IPS DF 19.7 (cell line): Measurements from ENCODE around the gene CCNK.

Source experiments
- DNase-seq: peaks from one replicate; pipeline ENCODE4 v3.0.0-alpha.2; 2013; ENCODE audit warnings: low read depth, low spot score

The CCNK gene

GRCh38 chr14:99535908-99536778 is 54.9 kb downstream of the CCNK start:
- no peak for DNase-seq

- DNase-seq: no peak
Observed at GRCh38 chr14:99537399-99537798, 56.2 kb downstream of the CCNK start.

- no peak for DNase-seq
Observed at GRCh38 chr14:99538275-99538674, 57.1 kb downstream of the CCNK start.

- no peak for DNase-seq
Observed at GRCh38 chr14:99538733-99539132, 57.5 kb downstream of the CCNK start.

- no peak for DNase-seq
Observed at GRCh38 chr14:99539491-99539890, 58.3 kb downstream of the CCNK start.

DNA sequence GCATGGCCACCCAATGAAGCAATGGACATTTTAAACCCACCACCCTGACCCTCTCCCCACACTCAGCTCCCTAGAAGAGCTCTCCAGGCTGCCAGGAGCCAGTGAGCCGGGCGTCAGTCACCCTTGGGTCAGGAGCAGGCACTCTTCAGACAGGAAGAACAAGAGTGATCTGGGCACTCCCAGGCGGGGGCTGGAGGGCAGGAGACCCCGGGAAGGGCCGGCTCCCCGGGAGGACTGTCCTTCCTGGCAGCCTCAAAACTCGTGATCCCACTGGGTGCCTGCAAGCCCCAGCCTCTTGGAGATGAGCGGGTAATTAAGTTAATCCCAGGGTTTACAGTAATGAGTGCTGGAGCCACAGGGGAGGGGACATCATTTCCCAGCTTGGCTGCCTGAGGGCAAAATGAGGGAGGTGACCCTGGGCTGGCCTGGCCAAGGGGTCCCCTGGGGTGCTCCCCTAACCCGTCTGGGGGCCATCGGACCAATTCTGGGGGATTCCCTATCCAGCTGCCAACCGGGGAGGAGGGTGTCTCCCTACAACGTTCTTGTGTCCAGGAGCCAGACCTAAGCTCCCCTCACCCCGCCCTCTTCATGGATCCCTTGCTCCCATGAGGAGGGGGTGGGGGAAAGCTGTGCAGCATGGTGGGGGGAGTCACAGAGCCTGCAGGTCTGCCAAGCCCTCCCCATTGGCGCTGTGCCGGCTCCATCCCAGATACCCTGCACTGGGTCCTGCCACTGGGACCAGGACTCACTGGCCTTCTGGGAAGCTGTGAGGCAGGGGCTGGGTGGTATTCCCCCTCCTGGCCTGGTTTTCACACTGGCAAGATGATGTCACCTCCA is 59.2 kb downstream of the CCNK start:
- DNase-seq: no peak

DNA sequence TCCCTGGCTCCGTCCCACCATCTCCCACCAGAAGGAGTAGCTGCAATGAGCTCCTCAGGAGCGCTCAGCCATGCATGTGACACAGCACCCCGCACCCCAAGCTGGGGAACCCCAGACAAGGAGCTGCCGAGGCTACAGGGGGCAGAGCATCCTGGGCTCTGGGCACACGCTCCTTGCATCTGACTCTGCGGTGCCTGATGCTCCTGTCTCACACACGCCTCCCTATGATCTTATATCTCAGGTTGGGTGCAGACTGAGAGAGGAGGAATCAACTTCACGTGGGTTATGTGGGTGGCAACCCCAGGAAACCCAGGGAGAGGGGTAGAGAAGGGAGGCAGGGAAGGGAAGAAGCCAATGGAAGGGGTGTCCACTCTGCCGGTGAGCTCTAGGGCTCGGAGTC is 60.0 kb downstream of the CCNK start:
- no peak for DNase-seq

GRCh38 chr14:99541677-99542470 is 60.7 kb downstream of the CCNK start:
- DNase-seq: no peak

DNA sequence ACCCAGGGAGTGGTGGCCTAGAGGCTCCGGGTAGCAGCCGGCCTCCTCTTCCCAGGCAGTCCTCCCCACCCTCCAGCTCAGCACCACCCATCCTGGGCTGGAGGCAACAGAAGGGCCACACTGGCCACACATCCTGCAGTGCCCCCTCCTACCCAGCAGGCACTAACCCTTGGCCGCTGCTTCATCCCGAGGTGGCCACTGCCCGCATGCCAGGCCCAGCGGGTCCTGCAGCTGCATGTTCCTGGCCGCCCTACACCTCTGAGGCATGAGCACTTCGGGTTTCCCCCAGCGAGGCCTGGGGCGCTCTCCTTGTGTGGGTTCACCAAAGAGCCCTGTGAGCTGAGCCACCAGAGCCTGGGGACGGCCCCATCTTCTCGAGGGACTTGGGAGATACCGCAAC is 61.4 kb downstream of the CCNK start:
- no peak for DNase-seq

- DNase-seq: no peak
Observed at GRCh38 chr14:99543370-99543769, 62.2 kb downstream of the CCNK start.

- no peak for DNase-seq
Observed at GRCh38 chr14:99543985-99544384, 62.8 kb downstream of the CCNK start.

DNA sequence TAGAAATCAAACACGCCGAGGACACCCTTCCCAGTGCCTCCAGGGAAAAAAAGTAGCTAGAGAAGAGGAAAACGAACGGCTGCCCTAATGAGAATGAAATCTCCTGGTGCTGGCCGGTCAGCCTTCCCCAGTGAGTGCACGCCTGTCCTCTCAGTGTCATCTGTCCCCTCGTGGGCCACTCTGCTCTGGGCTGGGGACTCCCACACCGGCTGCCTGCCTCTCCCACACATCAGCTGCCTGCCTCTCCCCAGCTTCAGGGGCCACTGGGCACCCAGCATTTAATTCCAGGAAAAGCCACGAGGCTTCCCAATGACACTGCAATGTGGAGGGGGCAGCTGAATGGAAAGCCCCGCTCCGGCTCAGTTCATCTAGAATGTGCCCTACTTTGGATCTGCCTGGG is 63.8 kb downstream of the CCNK start:
- DNase-seq: no peak

DNA sequence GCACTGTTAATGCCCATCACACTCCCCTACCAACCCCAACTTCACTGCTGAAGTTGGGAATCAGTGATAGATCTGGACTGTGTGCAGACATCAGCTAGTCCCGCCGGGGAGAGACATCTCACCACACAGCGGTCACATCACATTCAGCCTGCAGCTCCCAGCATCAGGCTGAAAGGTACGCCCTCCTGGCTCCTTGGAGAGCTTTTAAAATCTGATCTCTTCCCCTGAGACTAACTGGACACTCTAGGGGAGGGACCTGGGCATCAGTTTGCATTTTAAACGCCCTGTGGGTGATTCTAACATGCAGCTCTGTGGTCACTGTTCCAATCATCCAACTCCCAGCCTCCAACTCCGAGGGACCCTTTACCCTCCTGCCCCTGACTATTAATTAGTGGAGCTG is 64.4 kb downstream of the CCNK start:
- no peak for DNase-seq

DNA sequence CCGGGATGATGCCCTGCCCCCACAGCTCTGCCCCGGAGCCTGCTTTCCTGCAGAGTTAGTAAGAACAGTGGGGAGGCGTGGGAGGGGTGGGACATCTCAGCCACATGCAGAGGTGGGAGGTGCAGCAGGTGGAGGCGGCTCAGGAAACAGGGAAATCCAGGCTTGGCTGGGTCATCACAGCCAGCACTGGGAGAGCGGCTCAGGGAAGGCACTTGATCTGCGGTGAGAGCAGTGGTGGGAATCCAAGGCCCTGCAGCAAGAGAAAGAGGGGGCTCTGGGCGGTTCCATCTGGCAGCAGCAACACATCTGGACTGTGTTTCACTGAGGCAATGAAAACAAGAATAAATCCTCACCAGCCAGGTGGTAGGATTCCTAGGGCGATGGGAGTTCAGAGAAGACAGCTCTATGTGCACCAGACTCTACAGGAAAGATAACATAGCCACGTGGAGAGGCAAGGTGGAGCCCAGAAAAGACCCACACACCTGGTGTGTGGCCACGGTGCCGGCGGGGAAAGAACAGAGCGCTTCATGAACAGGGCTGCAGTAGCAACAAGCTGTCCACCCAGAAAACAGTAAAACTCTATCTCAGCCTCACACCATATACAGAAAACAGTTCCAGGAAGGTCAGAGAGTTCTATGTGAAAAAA is 65.1 kb downstream of the CCNK start:
- no peak for DNase-seq

DNA sequence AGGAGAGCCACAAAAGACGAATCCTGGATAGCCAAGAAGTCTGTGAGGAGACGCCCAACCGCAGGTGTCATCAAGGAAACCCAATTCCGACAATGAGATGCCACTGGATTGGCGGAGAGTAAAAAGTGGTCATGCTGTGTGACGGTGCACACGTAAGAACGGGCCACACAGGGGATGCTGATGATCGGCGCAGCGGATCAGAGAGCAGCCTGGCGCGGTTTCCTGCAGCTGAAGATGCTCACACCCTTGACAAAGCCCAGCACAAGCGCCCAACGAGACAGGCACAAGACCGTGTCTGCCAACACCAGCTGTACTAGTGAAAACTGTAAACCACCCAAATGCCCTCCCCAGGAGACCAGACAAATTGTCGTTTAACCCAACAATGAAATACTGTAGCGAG is 67.0 kb downstream of the CCNK start:
- DNase-seq: no peak

DNA sequence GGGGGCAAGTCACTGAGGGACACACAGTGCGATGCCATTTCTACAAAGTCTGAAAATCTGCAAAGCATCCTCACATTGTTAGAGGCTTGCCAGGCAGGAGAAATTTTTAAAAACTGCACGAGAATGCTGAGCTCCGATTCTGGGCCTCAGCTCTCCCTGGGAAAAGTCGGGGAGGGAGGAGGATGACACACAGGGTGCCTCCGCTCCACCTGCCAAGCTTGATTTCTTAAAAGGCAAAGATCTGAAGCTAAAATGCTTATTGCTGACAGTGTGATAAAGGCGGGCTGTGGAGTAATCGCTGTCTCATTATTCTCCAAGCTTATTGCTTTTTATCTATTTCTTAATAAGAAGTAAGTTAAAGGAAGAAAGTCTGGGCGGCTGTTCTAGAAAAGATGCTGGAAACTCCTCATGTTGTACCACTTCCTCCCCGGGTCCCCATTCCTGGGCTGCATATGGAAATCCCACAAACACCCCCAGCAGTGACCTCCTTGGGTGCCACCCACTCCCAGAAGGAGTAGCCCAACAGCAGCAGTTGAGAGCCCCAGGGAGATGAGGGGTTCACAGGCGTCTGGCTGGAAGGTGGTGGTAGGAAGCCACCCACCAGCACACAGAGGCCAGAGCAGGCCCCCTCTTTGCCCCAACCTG is 67.8 kb downstream of the CCNK start:
- DNase-seq: no peak

- DNase-seq: no peak
Observed at GRCh38 chr14:99549684-99550083, 68.5 kb downstream of the CCNK start.

DNA sequence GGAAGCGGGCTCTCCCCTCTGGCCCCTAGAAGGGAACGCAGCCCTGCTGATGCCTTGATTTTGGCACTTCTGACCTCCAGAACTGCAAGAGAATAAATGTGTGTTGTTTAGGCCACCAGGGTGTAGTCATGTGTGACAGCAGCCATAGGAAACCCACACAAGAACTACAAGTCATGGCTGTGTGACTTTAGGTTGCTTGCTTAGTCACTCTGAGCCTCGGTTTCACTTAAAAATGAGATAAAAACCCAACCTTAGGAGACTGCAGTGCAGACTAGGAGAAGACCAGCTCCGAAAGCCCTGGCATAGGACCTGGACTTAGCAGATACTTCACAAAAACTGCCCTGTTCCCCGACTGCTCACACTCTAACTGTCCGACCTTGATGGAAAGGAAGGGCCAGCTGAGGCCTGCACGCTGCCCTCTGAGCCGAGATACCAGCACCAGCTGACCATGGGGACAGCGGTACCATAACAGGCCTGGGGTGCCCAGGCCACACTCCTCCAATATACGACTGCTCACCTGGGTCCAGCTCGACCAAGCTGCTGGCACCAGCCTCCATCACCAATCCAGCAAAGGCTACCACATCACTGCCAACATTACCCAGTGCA is 69.3 kb downstream of the CCNK start:
- no peak for DNase-seq

DNA sequence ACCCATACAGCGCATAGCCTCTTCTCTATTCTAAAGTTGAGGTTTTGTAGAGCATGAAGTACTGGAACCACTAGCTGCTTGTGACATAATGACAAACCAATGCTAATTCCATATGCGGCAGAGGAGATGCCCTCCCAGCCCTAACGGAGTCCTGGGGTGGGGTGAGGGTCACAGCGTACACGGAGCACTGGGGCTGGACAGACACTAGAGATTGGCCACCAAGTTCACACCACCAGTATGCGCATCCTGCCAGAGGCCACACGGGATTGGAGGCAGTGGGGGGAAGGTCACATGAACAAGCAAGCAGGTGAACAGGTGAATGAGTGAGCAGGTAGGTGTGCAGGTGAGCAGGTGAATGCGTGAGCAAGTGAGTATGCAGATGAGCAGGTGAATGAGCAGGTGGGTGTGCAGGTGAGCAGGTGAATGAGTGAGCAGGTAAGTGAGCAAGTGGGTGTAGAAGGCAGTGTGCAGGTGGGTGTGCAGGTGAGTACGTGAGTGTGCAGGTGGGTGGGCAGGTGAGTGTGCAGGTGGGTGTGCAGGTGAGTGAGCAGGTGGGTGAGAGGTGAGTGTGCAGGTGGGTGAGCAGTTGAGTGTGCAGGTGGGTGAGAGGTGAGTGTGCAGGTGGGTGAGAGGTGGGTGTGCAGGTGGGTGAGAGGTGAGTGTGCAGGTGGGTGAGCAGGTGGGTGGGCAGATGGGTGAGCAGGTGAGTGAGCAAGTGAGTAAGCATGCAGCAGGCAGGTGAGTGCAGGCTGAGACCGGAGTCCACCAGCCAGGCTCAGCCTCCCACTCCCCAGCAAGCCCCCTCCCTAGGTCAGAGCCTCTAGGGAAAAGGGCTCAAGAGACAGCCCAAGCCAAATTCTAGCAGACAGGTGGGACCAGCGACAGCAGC is 70.1 kb downstream of the CCNK start:
- DNase-seq: no peak
